ENCODE measurements around the gene CXCL12. TPM values are rescaled to one million over a fixed set of nuclear protein-coding genes. Genes with fewer than 3 reads are reported as not detected.
A peak's percentile ranks its signal among the peaks of the same experiment; 100 is the strongest.

CXCL12 gene
- 144 TPM for total RNA-seq
- long read RNA-seq, transcript CXCL12-201 (3 exons, 1,857 nt): major isoform, 10 of 62 reads
- long read RNA-seq, transcript CXCL12-202 (4 exons, 470 nt): minor isoform, 9 of 62 reads
- long read RNA-seq, partial matches to known transcripts: 1 of 62 reads
- long read RNA-seq, other reads (novel, unspliced or antisense): 38 of 62 reads

- intact Hi-C loops (cut with DNase I): loop anchor here (2.0 to 10.0 kb wide), 6 partner anchors 92 to 693 kb away; no protein-coding TSS in a partner anchor
- peak; percentile 55 for ATAC-seq
- DNase-seq (ENCODE audit: missing footprints): peak; percentile 74
Measured at GRCh38 chr10:44385026-44385695, at the start of gene CXCL12. CXCL12 (minus strand) TSS chr10:44385097; CDS start chr10:44385005, 92 bp downstream.

- intact Hi-C loops (cut with DNase I): no loop called here
- DNase-seq (ENCODE audit: missing footprints) (no peak), ATAC-seq (no peak)
Measured at GRCh38 chr10:44427479-44427878, 42.6 kb upstream of the CXCL12 start.

GRCh38 chr10:44427037-44427436 lies 42.1 kb upstream of the CXCL12 start:
- ATAC-seq: no peak
- intact Hi-C loops (cut with DNase I): no loop called here
- no peak for DNase-seq (ENCODE audit: missing footprints)

- intact Hi-C loops (cut with DNase I): no loop called here
- no peak for ATAC-seq
- DNase-seq (ENCODE audit: missing footprints): no peak
Measured at GRCh38 chr10:44426247-44427034, 41.5 kb upstream of the CXCL12 start.

- ATAC-seq (no peak), DNase-seq (ENCODE audit: missing footprints) (no peak)
- intact Hi-C loops (cut with DNase I): no loop called here
Measured at GRCh38 chr10:44425466-44425865, 40.6 kb upstream of the CXCL12 start.

- ATAC-seq (no peak), DNase-seq (ENCODE audit: missing footprints) (no peak)
- intact Hi-C loops (cut with DNase I): no loop called here
Measured at GRCh38 chr10:44424957-44425356, 40.1 kb upstream of the CXCL12 start.

- ATAC-seq (no peak), DNase-seq (ENCODE audit: missing footprints) (no peak)
- intact Hi-C loops (cut with DNase I): no loop called here
Measured at GRCh38 chr10:44424298-44424697, 39.4 kb upstream of the CXCL12 start.

GRCh38 chr10:44422570-44423101 lies 37.7 kb upstream of the CXCL12 start:
- DNase-seq (ENCODE audit: missing footprints) (no peak), ATAC-seq (peak; percentile 29)
- intact Hi-C loops (cut with DNase I): no loop called here

GRCh38 chr10:44422153-44422552 lies 37.3 kb upstream of the CXCL12 start:
- DNase-seq (ENCODE audit: missing footprints) (no peak), ATAC-seq (no peak)
- intact Hi-C loops (cut with DNase I): no loop called here

GRCh38 chr10:44419790-44420549 lies 35.1 kb upstream of the CXCL12 start:
- DNase-seq (ENCODE audit: missing footprints) (no peak), ATAC-seq (no peak)
- intact Hi-C loops (cut with DNase I): no loop called here

- DNase-seq (ENCODE audit: missing footprints): no peak
- ATAC-seq: no peak
- intact Hi-C loops (cut with DNase I): no loop called here
Measured at GRCh38 chr10:44418637-44419036, 33.7 kb upstream of the CXCL12 start.

GRCh38 chr10:44417761-44418160 lies 32.9 kb upstream of the CXCL12 start:
- intact Hi-C loops (cut with DNase I): no loop called here
- DNase-seq (ENCODE audit: missing footprints) (no peak), ATAC-seq (no peak)

GRCh38 chr10:44416936-44417335 lies 32.0 kb upstream of the CXCL12 start:
- DNase-seq (ENCODE audit: missing footprints) (no peak), ATAC-seq (no peak)
- intact Hi-C loops (cut with DNase I): no loop called here

GRCh38 chr10:44416021-44416771 lies 31.3 kb upstream of the CXCL12 start:
- DNase-seq (ENCODE audit: missing footprints) (no peak), ATAC-seq (peak; percentile 78)
- intact Hi-C loops (cut with DNase I): no loop called here

- ATAC-seq (no peak), DNase-seq (ENCODE audit: missing footprints) (no peak)
- intact Hi-C loops (cut with DNase I): no loop called here
Measured at GRCh38 chr10:44415121-44415520, 30.2 kb upstream of the CXCL12 start.

- intact Hi-C loops (cut with DNase I): no loop called here
- no peak for ATAC-seq
Measured at GRCh38 chr10:44413416-44413815, 28.5 kb upstream of the CXCL12 start.

GRCh38 chr10:44411251-44411650 lies 26.4 kb upstream of the CXCL12 start:
- intact Hi-C loops (cut with DNase I): no loop called here
- no peak for ATAC-seq
- no peak for DNase-seq (ENCODE audit: missing footprints)

More at GRCh38 chr10:44413416-44413815, 28.5 kb upstream of the CXCL12 start:
- DNase-seq (ENCODE audit: missing footprints): no peak

- intact Hi-C loops (cut with DNase I): no loop called here
- DNase-seq (ENCODE audit: missing footprints) (no peak), ATAC-seq (no peak)
Measured at GRCh38 chr10:44404741-44405437, 20.0 kb upstream of the CXCL12 start.

Measured in Right ventricle myocardium inferior (tissue), 1 donor.